Ascending aorta (tissue), 2 donors: ENCODE data around the gene ACTR2. TPM values are rescaled to one million over a fixed set of nuclear protein-coding genes. Genes with fewer than 3 reads are reported as not detected.
"Not testable (repeated sequence)": the region's sequence is repeated elsewhere in the genome, so short reads cannot be mapped to it uniquely, and the experiment has no call there.

Experiments used
- DNase-seq, 2 donors: peaks; one replicate each; pipeline ENCODE4 v3.0.0-alpha.2; 2019; ENCODE audit warnings: low spot score in 2 of 2
- H3K27ac ChIP-seq, 2 donors: fragments of 200-600 bp; sonication (generic); one replicate each; pipeline ENCODE4 v1.5.1; 2016 to 2017; ENCODE audit warnings: mild to moderate bottlenecking in 1 of 2
- H3K27me3 ChIP-seq: fragments of 200-600 bp; sonication (generic); one replicate; pipeline ENCODE4 v1.5.1; 2017
- H3K36me3 ChIP-seq, 2 donors: fragments of 200-600 bp; sonication (generic); one replicate each; pipeline ENCODE4 v1.5.1; 2016
- H3K4me1 ChIP-seq, 2 donors: fragments of 200-600 bp; sonication (generic); one replicate each; pipeline ENCODE4 v1.5.1; 2016 to 2017; ENCODE audit warnings: mild to moderate bottlenecking in 1 of 2
- H3K4me3 ChIP-seq, 2 donors: fragments of 200-600 bp; sonication (generic); one replicate each; pipeline ENCODE4 v1.5.1; 2016 to 2017; ENCODE audit warnings: mild to moderate bottlenecking in 1 of 2
- H3K9me3 ChIP-seq, 2 donors: fragments of 200-600 bp; sonication (generic); one replicate each; pipeline ENCODE4 v1.5.1; 2016
- intact Hi-C: fragments of 100-400 bp; cut with DNase I; formaldehyde crosslinking; loops from one replicate; pipeline ENCODE4 v1.15.1; 2023
- total RNA-seq: library from RNA; depleted of rRNA; stranded (reverse); fragments of >200 nt; gene quantifications from one replicate; pipeline ENCODE4 v1.1.0, GENCODE V29; 2016
- TF ChIP-seq, protein P1 (sequence below), 3 experiments: fragments of 200-600 bp in 2 of 3; fragments of 450-650 bp in 1 of 3; sonication (generic) in 2 of 3; IDR thresholded peaks; one replicate each; pipeline ENCODE4 v1.5.1; 2016 to 2019; ENCODE audit warnings: antibody characterized with exemption in 3 of 3, mild to moderate bottlenecking in 1 of 3, moderate library complexity in 1 of 3

ACTR2 gene
- total RNA-seq, 1 donor from 2014 or later: 78.0 TPM

GRCh38 chr2:65214843-65215242 lies 12.8 kb upstream of the ACTR2 start:
- intact Hi-C loops: no loop called here
- no peak overlapping the region for H3K27ac ChIP-seq
- TF ChIP-seq, protein P1, sequence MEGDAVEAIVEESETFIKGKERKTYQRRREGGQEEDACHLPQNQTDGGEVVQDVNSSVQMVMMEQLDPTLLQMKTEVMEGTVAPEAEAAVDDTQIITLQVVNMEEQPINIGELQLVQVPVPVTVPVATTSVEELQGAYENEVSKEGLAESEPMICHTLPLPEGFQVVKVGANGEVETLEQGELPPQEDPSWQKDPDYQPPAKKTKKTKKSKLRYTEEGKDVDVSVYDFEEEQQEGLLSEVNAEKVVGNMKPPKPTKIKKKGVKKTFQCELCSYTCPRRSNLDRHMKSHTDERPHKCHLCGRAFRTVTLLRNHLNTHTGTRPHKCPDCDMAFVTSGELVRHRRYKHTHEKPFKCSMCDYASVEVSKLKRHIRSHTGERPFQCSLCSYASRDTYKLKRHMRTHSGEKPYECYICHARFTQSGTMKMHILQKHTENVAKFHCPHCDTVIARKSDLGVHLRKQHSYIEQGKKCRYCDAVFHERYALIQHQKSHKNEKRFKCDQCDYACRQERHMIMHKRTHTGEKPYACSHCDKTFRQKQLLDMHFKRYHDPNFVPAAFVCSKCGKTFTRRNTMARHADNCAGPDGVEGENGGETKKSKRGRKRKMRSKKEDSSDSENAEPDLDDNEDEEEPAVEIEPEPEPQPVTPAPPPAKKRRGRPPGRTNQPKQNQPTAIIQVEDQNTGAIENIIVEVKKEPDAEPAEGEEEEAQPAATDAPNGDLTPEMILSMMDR (IDR thresholded peaks at IDR 0.05): no peak
- no peaks in the 10 kb centered on the region for H3K4me1 ChIP-seq
- H3K36me3 ChIP-seq: no peaks in the 10 kb centered on the region
- DNase-seq: no peak
- no peaks in the 10 kb centered on the region for H3K9me3 ChIP-seq
- no peaks in the 10 kb centered on the region for H3K27me3 ChIP-seq
- H3K4me3 ChIP-seq: no peak overlapping the region

GRCh38 chr2:65215946-65216345 lies 11.7 kb upstream of the ACTR2 start:
- intact Hi-C loops: no loop called here
- no peak overlapping the region for H3K27ac ChIP-seq
- H3K27me3 ChIP-seq: no peaks in the 10 kb centered on the region
- TF ChIP-seq, protein P1 (IDR thresholded peaks at IDR 0.05): no peak
- H3K4me3 ChIP-seq: no peak overlapping the region
- no peaks in the 10 kb centered on the region for H3K4me1 ChIP-seq
- H3K9me3 ChIP-seq: no peaks in the 10 kb centered on the region
- DNase-seq: no peak
- H3K36me3 ChIP-seq: no peaks in the 10 kb centered on the region

- H3K27me3 ChIP-seq: no peaks in the 10 kb centered on the region
- H3K4me3 ChIP-seq: no peak overlapping the region
- H3K27ac ChIP-seq: no peak overlapping the region
- H3K4me1 ChIP-seq: no peaks in the 10 kb centered on the region
- TF ChIP-seq, protein P1 (IDR thresholded peaks at IDR 0.05): no peak
- H3K9me3 ChIP-seq: no peaks in the 10 kb centered on the region
- intact Hi-C loops: no loop called here
- no peak for DNase-seq
- H3K36me3 ChIP-seq: no peaks in the 10 kb centered on the region
Measured at GRCh38 chr2:65220432-65221131, 7.0 kb upstream of the ACTR2 start.

DNA sequence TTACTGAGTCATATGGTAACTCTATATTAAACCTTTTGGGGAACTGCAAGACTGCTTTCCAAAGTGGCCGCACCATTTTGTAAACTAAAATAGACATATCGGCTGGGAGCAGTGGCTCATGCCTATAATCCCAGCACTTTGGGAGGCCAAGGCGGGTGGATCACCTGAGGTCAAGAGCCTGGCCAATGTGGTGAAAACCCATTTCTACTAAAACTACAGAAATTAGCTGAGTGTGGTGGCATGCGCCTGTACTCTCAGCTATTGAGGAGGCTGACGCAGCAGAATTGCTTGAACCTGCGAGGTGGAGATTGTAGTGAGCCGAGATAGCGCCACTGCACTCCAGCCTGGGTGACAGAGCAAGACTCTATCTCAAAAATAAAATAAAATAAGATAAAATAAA lies 6.4 kb upstream of the ACTR2 start:
- H3K4me1 ChIP-seq, intact Hi-C loops, H3K36me3 ChIP-seq, H3K4me3 ChIP-seq, H3K27ac ChIP-seq, H3K9me3 ChIP-seq, H3K27me3 ChIP-seq, DNase-seq: not testable (repeated sequence)

DNA sequence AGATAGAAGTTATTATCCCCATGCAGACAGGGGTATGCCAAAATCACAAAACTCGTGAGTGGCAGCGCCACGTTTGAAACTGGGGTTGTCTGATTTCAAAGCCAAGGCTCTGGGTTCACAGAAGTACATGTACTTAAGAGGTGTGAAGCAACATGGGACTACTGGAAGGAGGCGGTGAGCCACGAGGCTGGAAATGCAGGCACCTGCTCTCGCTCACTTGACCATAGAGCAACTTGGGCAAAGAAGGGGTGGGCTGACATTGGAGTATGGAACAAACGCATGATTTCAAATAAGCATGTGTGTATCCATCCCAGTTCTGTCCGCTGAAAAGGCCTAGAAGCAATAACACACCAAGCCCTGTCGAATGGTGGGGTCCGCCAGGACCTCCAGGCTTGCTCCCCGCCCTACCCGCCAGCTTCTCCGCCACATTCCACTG lies 593 bp upstream of the ACTR2 start:
- TF ChIP-seq, protein P1 (IDR thresholded peaks at IDR 0.05): no peak
- Histone ChIP-seq H3K36me3 (no peaks in the 10 kb centered on the region), H3K27me3 (no peaks in the 10 kb centered on the region), H3K4me3 (peak overlapping the region; percentile 66 to 100), H3K27ac (peak overlapping the region; percentile 74 to 89), H3K4me1 (peaks cover 3 to 30% of the 10 kb centered on the region in 2 donors), H3K9me3 (no peaks in the 10 kb centered on the region)
- DNase-seq: no peak
- intact Hi-C loops: loop anchor here (1.0 to 5.0 kb wide), 4 partner anchors 74 to 1640 kb away; partner anchors contain the start of genes MDH1 and WDPCP

GRCh38 chr2:65228263-65228750 lies 676 bp downstream of the ACTR2 start:
- Histone ChIP-seq H3K4me3 (peak overlapping the region; percentile 66 to 100), H3K27me3 (no peaks in the 10 kb centered on the region), H3K4me1 (peaks cover 8 to 43% of the 10 kb centered on the region in 2 donors), H3K27ac (peak overlapping the region; percentile 89 to 100), H3K9me3 (no peaks in the 10 kb centered on the region), H3K36me3 (no peaks in the 10 kb centered on the region)
- intact Hi-C loops: loop anchor here (2.0 to 5.0 kb wide), 3 partner anchors 98 to 1641 kb away; partner anchors contain the start of genes MDH1, RAB1A and WDPCP
- TF ChIP-seq, protein P1 (IDR thresholded peaks at IDR 0.05): no peak
- DNase-seq: no peak
